HL-60 (cell line): Measurements from ENCODE around the gene CD99L2.

ENCODE experiments used
- DNase-seq, 2 experiments: peaks; one replicate each; pipeline ENCODE4 v3.0.0-alpha.2; 2010 to 2020; ENCODE audit warnings: low read depth in 1 of 2, low spot score in 1 of 2
- H3K27ac ChIP-seq: fragments of 250-450 bp; sonication (Bioruptor Pico); replicated peaks from 2 replicates; pipeline ENCODE4 v1.5.1; 2020; ENCODE audit warnings: mild to moderate bottlenecking, moderate library complexity
- H3K27me3 ChIP-seq: fragments of 250-450 bp; sonication (Bioruptor Pico); 2 replicates; pipeline ENCODE4 v1.5.1; 2021; ENCODE audit warnings: mild to moderate bottlenecking, moderate library complexity; ENCODE audit not compliant: insufficient read depth, poor library complexity, severe bottlenecking
- H3K4me3 ChIP-seq: replicated peaks from 2 replicates; pipeline ENCODE4 v1.5.1; 2011; ENCODE audit warnings: mild to moderate bottlenecking, control low read depth, low read length; ENCODE audit not compliant: insufficient read depth
- GABPA ChIP-seq: IDR thresholded peaks from 2 replicates; pipeline ENCODE4 v1.6.1; 2012; ENCODE audit warnings: low read depth
- POLR2AphosphoS5 ChIP-seq: IDR thresholded peaks from 2 replicates; pipeline ENCODE4 v1.6.1; 2012; ENCODE audit warnings: low read depth
- SPI1 ChIP-seq: IDR thresholded peaks from 2 replicates; pipeline ENCODE4 v1.6.1; 2012; ENCODE audit warnings: low read depth, mild to moderate bottlenecking, borderline replicate concordance
- TF ChIP-seq, protein P1 (sequence below): IDR thresholded peaks from one replicate; pipeline ENCODE4 v1.5.1; 2011; ENCODE audit warnings: low read length, control low read depth, inconsistent platforms; ENCODE audit not compliant: insufficient read depth
- TF ChIP-seq, protein P2 (sequence below): IDR thresholded peaks from 2 replicates; pipeline ENCODE4 v1.6.1; 2012; ENCODE audit warnings: low read depth; ENCODE audit not compliant: insufficient replicate concordance

Gene CD99L2

DNA sequence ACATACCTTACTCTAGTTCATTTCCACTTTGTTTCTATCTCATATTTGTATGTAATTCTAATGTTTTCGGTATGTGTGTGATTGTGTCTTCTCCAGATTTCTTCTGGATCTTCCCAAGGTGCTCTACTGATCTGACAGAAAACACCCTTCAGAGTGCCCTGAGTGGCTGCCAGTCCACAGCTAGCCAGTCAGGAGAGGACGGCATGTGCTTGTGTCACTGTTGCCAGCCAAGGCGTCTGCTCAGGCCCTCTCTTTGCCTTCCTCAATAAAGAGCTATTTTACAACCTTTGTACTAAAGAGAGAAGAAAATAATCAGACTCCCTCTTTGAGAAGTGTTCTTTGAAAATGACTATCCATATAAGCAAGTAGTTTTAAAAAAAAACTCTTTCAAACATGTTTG is 29.0 kb downstream of the CD99L2 start:
- H3K4me3 ChIP-seq: no peak overlapping the region
- H3K27ac ChIP-seq: no peak overlapping the region

DNA sequence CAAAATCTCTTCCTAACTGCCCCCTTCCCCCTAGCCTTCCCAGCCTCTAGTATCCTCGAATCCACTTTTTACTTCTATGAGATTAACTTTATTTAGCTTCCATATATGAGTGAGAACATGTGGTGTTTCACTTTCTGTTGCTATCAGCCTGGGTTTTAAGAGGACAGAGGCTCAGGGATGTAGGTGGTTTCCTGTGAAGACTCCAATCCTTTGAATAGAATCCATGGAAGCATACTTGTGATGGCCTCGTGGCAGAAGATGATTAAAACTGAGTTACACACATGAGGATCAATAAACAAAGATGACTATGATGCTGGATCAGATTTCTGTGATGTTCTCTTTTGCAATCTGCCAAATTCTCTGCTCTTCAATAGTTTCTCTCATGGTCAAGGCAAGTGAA is 29.8 kb downstream of the CD99L2 start:
- TF ChIP-seq SPI1 (no peak), POLR2AphosphoS5 (no peak), GABPA (no peak)
- TF ChIP-seq, protein P1, sequence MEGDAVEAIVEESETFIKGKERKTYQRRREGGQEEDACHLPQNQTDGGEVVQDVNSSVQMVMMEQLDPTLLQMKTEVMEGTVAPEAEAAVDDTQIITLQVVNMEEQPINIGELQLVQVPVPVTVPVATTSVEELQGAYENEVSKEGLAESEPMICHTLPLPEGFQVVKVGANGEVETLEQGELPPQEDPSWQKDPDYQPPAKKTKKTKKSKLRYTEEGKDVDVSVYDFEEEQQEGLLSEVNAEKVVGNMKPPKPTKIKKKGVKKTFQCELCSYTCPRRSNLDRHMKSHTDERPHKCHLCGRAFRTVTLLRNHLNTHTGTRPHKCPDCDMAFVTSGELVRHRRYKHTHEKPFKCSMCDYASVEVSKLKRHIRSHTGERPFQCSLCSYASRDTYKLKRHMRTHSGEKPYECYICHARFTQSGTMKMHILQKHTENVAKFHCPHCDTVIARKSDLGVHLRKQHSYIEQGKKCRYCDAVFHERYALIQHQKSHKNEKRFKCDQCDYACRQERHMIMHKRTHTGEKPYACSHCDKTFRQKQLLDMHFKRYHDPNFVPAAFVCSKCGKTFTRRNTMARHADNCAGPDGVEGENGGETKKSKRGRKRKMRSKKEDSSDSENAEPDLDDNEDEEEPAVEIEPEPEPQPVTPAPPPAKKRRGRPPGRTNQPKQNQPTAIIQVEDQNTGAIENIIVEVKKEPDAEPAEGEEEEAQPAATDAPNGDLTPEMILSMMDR: no peak
- TF ChIP-seq, protein P2, sequence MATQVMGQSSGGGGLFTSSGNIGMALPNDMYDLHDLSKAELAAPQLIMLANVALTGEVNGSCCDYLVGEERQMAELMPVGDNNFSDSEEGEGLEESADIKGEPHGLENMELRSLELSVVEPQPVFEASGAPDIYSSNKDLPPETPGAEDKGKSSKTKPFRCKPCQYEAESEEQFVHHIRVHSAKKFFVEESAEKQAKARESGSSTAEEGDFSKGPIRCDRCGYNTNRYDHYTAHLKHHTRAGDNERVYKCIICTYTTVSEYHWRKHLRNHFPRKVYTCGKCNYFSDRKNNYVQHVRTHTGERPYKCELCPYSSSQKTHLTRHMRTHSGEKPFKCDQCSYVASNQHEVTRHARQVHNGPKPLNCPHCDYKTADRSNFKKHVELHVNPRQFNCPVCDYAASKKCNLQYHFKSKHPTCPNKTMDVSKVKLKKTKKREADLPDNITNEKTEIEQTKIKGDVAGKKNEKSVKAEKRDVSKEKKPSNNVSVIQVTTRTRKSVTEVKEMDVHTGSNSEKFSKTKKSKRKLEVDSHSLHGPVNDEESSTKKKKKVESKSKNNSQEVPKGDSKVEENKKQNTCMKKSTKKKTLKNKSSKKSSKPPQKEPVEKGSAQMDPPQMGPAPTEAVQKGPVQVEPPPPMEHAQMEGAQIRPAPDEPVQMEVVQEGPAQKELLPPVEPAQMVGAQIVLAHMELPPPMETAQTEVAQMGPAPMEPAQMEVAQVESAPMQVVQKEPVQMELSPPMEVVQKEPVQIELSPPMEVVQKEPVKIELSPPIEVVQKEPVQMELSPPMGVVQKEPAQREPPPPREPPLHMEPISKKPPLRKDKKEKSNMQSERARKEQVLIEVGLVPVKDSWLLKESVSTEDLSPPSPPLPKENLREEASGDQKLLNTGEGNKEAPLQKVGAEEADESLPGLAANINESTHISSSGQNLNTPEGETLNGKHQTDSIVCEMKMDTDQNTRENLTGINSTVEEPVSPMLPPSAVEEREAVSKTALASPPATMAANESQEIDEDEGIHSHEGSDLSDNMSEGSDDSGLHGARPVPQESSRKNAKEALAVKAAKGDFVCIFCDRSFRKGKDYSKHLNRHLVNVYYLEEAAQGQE: no peak
- Histone ChIP-seq H3K27me3 (no peaks in the 10 kb centered on the region), H3K27ac (no peak overlapping the region), H3K4me3 (no peak overlapping the region)
- no peak for DNase-seq

More for the DNA sequence above, 29.0 kb downstream of the CD99L2 start:
- H3K27me3 ChIP-seq: no peaks in the 10 kb centered on the region
- TF ChIP-seq, protein P2: no peak
- TF ChIP-seq GABPA (no peak), SPI1 (no peak), POLR2AphosphoS5 (no peak)
- TF ChIP-seq, protein P1: no peak
- no peak for DNase-seq

DNA sequence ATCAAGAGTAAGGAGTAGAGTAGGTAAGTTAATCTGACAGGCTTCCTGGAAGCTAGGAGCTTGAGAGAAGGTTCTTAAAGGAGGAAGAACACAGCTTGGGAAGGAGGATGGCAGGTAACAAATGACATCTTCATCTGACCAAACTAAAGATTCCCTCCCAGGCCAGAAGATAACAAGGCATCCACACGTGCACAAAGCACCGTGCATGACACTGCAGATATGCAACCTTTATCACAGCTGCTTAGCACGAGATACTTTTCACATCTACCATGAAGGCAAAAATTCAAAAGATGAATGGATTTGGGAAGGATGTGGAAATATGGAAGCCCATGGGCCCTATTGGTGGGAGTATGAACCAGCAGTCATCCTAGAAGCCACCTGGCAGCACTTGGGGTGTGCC is 34.3 kb downstream of the CD99L2 start:
- Histone ChIP-seq H3K27ac (no peak overlapping the region), H3K4me3 (no peak overlapping the region), H3K27me3 (no peaks in the 10 kb centered on the region)
- TF ChIP-seq, protein P1: no peak
- TF ChIP-seq, protein P2: no peak
- TF ChIP-seq POLR2AphosphoS5 (no peak), GABPA (no peak), SPI1 (no peak)
- no peak for DNase-seq
